ENCODE data around the gene SERINC5. TPM values are rescaled to one million over a fixed set of nuclear protein-coding genes. Genes with fewer than 3 reads are reported as not detected.
A peak's percentile ranks its signal among the peaks of the same experiment; 100 is the strongest.

Gene SERINC5
- polyA plus RNA-seq, 3 donors: 5.0 to 35.9 (median 7.3) TPM

- H3K4me3 ChIP-seq (replicated peaks in 1 of 3; ENCODE audit: low read depth in 2 of 3, low read length in 3 of 3): no peak overlapping the region
- H3K36me3 Mint-ChIP-seq: peaks cover 0 to 2% of the 10 kb centered on the region in 2 donors
- H3K9ac ChIP-seq (ENCODE audit: insufficient read depth, low read length, poor library complexity, severe bottlenecking): no peak overlapping the region
- TF ChIP-seq, protein P1, sequence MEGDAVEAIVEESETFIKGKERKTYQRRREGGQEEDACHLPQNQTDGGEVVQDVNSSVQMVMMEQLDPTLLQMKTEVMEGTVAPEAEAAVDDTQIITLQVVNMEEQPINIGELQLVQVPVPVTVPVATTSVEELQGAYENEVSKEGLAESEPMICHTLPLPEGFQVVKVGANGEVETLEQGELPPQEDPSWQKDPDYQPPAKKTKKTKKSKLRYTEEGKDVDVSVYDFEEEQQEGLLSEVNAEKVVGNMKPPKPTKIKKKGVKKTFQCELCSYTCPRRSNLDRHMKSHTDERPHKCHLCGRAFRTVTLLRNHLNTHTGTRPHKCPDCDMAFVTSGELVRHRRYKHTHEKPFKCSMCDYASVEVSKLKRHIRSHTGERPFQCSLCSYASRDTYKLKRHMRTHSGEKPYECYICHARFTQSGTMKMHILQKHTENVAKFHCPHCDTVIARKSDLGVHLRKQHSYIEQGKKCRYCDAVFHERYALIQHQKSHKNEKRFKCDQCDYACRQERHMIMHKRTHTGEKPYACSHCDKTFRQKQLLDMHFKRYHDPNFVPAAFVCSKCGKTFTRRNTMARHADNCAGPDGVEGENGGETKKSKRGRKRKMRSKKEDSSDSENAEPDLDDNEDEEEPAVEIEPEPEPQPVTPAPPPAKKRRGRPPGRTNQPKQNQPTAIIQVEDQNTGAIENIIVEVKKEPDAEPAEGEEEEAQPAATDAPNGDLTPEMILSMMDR (IDR thresholded peaks at IDR 0.05): no peak
- H3K4me2 ChIP-seq (replicated peaks; ENCODE audit: extremely low read depth, low read length, poor library complexity, severe bottlenecking): no peak overlapping the region
- H2AFZ ChIP-seq (ENCODE audit: insufficient read depth, low read depth, low read length, poor library complexity, severe bottlenecking): no peak overlapping the region
- H3K4me3 Mint-ChIP-seq: no peak overlapping the region
- no peaks in the 10 kb centered on the region for H3K36me3 ChIP-seq (replicated peaks in 1 of 2; ENCODE audit: control insufficient read depth in 1 of 2, insufficient read depth in 2 of 2, low read length in 2 of 2)
- peaks cover 26% of the 10 kb centered on the region for H3K4me1 Mint-ChIP-seq
- no peak for DNase-seq
- H3K27me3 Mint-ChIP-seq (ENCODE audit: low read depth in 3 of 3): no peaks in the 10 kb centered on the region
- H3K27ac ChIP-seq (ENCODE audit: low read depth in 1 of 2, low read length in 2 of 2): no peak overlapping the region
- peak overlapping the region in 1 of 7 donors; percentile 25 for H3K27ac Mint-ChIP-seq
- H4K20me1 ChIP-seq (ENCODE audit: insufficient read depth, low read length): peaks cover 99% of the 10 kb centered on the region
- peaks cover 74% of the 10 kb centered on the region for H3K79me2 ChIP-seq (ENCODE audit: insufficient read depth, low read length)
- H3K4me1 ChIP-seq (ENCODE audit: control insufficient read depth in 1 of 2, insufficient read depth in 2 of 2, low read length in 2 of 2): peaks cover 4 to 6% of the 10 kb centered on the region in 2 donors
- H3K27me3 ChIP-seq (ENCODE audit: control insufficient read depth in 2 of 2, insufficient read depth in 2 of 2, low read length in 2 of 2): no peaks in the 10 kb centered on the region
- WGBS (ENCODE audit: insufficient coverage): no CpG with 5 or more reads among the region's 5 CpGs
- intact Hi-C loops (cut with micrococcal nuclease): no loop called here
- H3K9me3 ChIP-seq (replicated peaks in 1 of 2; ENCODE audit: control insufficient read depth in 1 of 2, insufficient read depth in 1 of 2, low read length in 2 of 2): no peaks in the 10 kb centered on the region
- H3K9me3 Mint-ChIP-seq: peaks cover 0 to 3% (median 0%) of the 10 kb centered on the region in 7 donors
These were observed 21.5 kb downstream of the SERINC5 start for GRCh38 chr5:80234116-80234948.

DNA sequence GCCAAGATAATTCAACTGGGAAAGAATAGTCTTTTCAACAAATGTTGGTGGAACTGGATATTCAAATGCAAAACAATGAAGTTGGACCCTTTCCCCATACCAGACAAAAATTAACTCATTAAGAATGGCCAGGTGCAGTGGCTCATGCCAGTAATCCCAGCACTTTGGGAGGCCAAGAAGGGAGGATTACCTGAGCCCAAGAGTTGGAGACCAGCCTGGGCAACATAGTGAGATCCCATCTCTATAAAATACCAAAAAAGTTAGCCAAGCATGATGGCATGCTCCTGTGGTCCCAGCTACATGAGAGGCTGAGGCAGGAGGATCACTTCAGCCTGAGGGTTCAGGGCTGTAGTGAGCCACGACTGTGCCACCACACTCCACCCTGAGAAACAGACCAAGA lies 24.2 kb downstream of the SERINC5 start:
- no peaks in the 10 kb centered on the region for H3K9me3 ChIP-seq (replicated peaks in 1 of 2; ENCODE audit: control insufficient read depth in 1 of 2, insufficient read depth in 1 of 2, low read length in 2 of 2)
- peaks cover 58% of the 10 kb centered on the region for H3K79me2 ChIP-seq (ENCODE audit: insufficient read depth, low read length)
- no peak for DNase-seq
- peaks cover 94% of the 10 kb centered on the region for H4K20me1 ChIP-seq (ENCODE audit: insufficient read depth, low read length)
- H3K9me3 Mint-ChIP-seq: peaks cover 0 to 3% (median 0%) of the 10 kb centered on the region in 7 donors
- intact Hi-C loops (cut with micrococcal nuclease): no loop called here
- no peaks in the 10 kb centered on the region for H3K27me3 Mint-ChIP-seq (ENCODE audit: low read depth in 3 of 3)
- H3K4me1 ChIP-seq (ENCODE audit: control insufficient read depth in 1 of 2, insufficient read depth in 2 of 2, low read length in 2 of 2): no peaks in the 10 kb centered on the region
- TF ChIP-seq, protein P1 (IDR thresholded peaks at IDR 0.05): no peak
- H3K4me3 ChIP-seq (replicated peaks in 1 of 3; ENCODE audit: low read depth in 2 of 3, low read length in 3 of 3): no peak overlapping the region
- peak overlapping the region in 1 of 7 donors; percentile 53 for H3K27ac Mint-ChIP-seq
- H3K9ac ChIP-seq (ENCODE audit: insufficient read depth, low read length, poor library complexity, severe bottlenecking): no peak overlapping the region
- no peak overlapping the region for H3K27ac ChIP-seq (ENCODE audit: low read depth in 1 of 2, low read length in 2 of 2)
- H3K4me2 ChIP-seq (replicated peaks; ENCODE audit: extremely low read depth, low read length, poor library complexity, severe bottlenecking): no peak overlapping the region
- H3K36me3 Mint-ChIP-seq: peaks cover 0 to 2% of the 10 kb centered on the region in 2 donors
- WGBS (ENCODE audit: insufficient coverage): 80% methylated on average over 1 of the region's 1 CpG
- H3K36me3 ChIP-seq (replicated peaks in 1 of 2; ENCODE audit: control insufficient read depth in 1 of 2, insufficient read depth in 2 of 2, low read length in 2 of 2): no peaks in the 10 kb centered on the region
- H3K4me1 Mint-ChIP-seq: peaks cover 17% of the 10 kb centered on the region
- no peak overlapping the region for H3K4me3 Mint-ChIP-seq
- H3K27me3 ChIP-seq (ENCODE audit: control insufficient read depth in 2 of 2, insufficient read depth in 2 of 2, low read length in 2 of 2): no peaks in the 10 kb centered on the region
- no peak overlapping the region for H2AFZ ChIP-seq (ENCODE audit: insufficient read depth, low read depth, low read length, poor library complexity, severe bottlenecking)
